PC-3 (cell line): ENCODE results near the gene SLC35D1. TPM values are rescaled to one million over a fixed set of nuclear protein-coding genes. Genes with fewer than 3 reads are reported as not detected.

Experiments used
- ATAC-seq: fragments of 200-7000 bp; cut with Tn5 transposase; 2 replicates; pipeline ENCODE4 v1.9.1; 2020; ENCODE audit warnings: mild to moderate bottlenecking, moderate library complexity
- BruUV-seq: library from RNA; stranded (reverse); fragments of 400-500 nt; replicated peaks from 2 replicates; lab custom pipeline; 2021; lab: Mats Ljungman, UMichigan
- CTCF ChIA-PET: fragments of 300-600 bp; sonication (Branson Sonifier 250); formaldehyde crosslinking; loops from one replicate; lab custom pipeline; 2022; ENCODE audit warnings: antibody characterized with exemption; lab: Charles Lee
- POLR2A ChIA-PET: fragments of 300-600 bp; sonication (Branson Sonifier 250); formaldehyde crosslinking; loops from one replicate; lab custom pipeline; 2022; ENCODE audit warnings: antibody characterized with exemption; ENCODE audit not compliant: unreplicated experiment; lab: Charles Lee
- DNase-seq: peaks from one replicate; pipeline ENCODE4 v3.0.0-alpha.2; 2015
- H2AFZ ChIP-seq: fragments of 300-600 bp; sonication (generic); 2 replicates; pipeline ENCODE4 v1.6.0; 2016; ENCODE audit warnings: antibody characterized with exemption, low read length
- H3F3A ChIP-seq: fragments of 300-600 bp; sonication (generic); one replicate; pipeline ENCODE4 v1.6.0; 2017; ENCODE audit warnings: antibody characterized with exemption, low read length, control low read depth, mild to moderate bottlenecking; ENCODE audit not compliant: unreplicated experiment
- H3K27ac ChIP-seq: fragments of 300-600 bp; sonication (generic); 2 replicates; pipeline ENCODE4 v1.5.1; 2016; ENCODE audit warnings: mild to moderate bottlenecking, low read length
- H3K27me3 ChIP-seq: fragments of 300-600 bp; sonication (generic); 2 replicates; pipeline ENCODE4 v1.6.1; 2016; ENCODE audit warnings: low read length, mixed read lengths
- H3K36me3 ChIP-seq: fragments of 300-600 bp; sonication (generic); 2 replicates; pipeline ENCODE4 v1.6.1; 2016; ENCODE audit warnings: low read depth, mixed run types, low read length, mixed read lengths
- H3K4me1 ChIP-seq: fragments of 300-600 bp; sonication (generic); 2 replicates; pipeline ENCODE4 v1.5.1; 2016; ENCODE audit warnings: low read length; ENCODE audit not compliant: insufficient read depth
- H3K4me2 ChIP-seq: fragments of 300-600 bp; sonication (generic); 2 replicates; pipeline ENCODE4 v1.6.0; 2016; ENCODE audit warnings: low read length
- H3K4me3 ChIP-seq: fragments of 300-600 bp; sonication (generic); 2 replicates; pipeline ENCODE4 v1.5.1; 2016; ENCODE audit warnings: mild to moderate bottlenecking, low read length, mixed read lengths
- H3K79me2 ChIP-seq: fragments of 300-600 bp; sonication (generic); 2 replicates; pipeline ENCODE4 v1.6.1; 2017; ENCODE audit warnings: low read length, mixed read lengths
- H3K9ac ChIP-seq: fragments of 300-600 bp; sonication (generic); 2 replicates; pipeline ENCODE4 v1.6.0; 2016; ENCODE audit warnings: mild to moderate bottlenecking, low read length
- H3K9me2 ChIP-seq: fragments of 300-600 bp; sonication (generic); replicated peaks from 2 replicates; pipeline ENCODE4 v1.6.1; 2016; ENCODE audit warnings: mixed run types, low read length, mixed read lengths
- H3K9me3 ChIP-seq: fragments of 300-600 bp; sonication (generic); 2 replicates; pipeline ENCODE4 v1.6.1; 2016; ENCODE audit warnings: low read length, mixed read lengths
- H4K20me1 ChIP-seq: fragments of 300-600 bp; sonication (generic); 2 replicates; pipeline ENCODE4 v1.6.1; 2016; ENCODE audit warnings: low read length, mixed read lengths
- CTCF ChIP-seq: fragments of 300-600 bp; sonication (generic); conservative IDR thresholded peaks from 2 replicates; pipeline ENCODE4 v1.5.1; 2017; ENCODE audit warnings: antibody characterized with exemption, low read depth, mild to moderate bottlenecking, low read length
- EZH2 ChIP-seq: fragments of 300-600 bp; sonication (generic); IDR thresholded peaks from one replicate; pipeline ENCODE4 v1.6.1; 2017; ENCODE audit warnings: antibody characterized with exemption, mild to moderate bottlenecking, low read length; ENCODE audit not compliant: unreplicated experiment
- EZH2phosphoT487 ChIP-seq: fragments of 300-600 bp; sonication (generic); IDR thresholded peaks from 2 replicates; pipeline ENCODE4 v1.6.1; 2018; ENCODE audit warnings: mild to moderate bottlenecking, antibody characterized with exemption, low read length, borderline replicate concordance
- intact Hi-C: fragments of 100-400 bp; cut with micrococcal nuclease; formaldehyde crosslinking; loops from 2 replicates; pipeline ENCODE4 v1.9.0; 2023
- total RNA-seq: library from RNA; depleted of rRNA; stranded (reverse); fragments of >200 nt; gene quantifications from 2 replicates; pipeline ENCODE4 v1.2.3, GENCODE V29; 2014

Gene SLC35D1
- total RNA-seq, 1 experiment from 2014 or later, result 6.1 TPM

DNA sequence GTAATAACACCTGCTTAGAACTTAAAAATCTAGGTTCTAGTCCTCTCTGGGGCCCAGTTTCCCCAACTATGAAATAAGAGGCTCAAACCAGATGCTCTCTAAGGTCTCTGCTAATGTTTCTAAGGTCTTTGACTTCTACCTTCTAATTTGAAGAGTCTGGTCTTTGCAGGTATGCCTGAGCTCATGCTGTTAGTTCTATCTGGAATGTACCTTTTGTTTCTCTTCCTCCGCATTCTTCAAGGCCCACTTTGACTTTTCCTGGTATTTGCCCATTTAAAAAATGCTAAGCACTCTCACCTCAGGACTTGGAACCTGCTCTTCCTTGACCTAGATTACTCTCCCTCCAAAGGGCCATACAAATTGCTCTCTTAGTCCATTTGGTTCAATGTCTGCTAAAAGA lies 13.5 kb downstream of the SLC35D1 start:
- no peak for TF ChIP-seq CTCF
- no peak for TF ChIP-seq EZH2phosphoT487
- TF ChIP-seq EZH2, result no peak
- ChIA-PET CTCF (no interaction called here), POLR2A (no interaction called here)
- Histone ChIP-seq H3K27ac (no peak overlapping the region), H3K4me3 (no peak overlapping the region), H3F3A (no peaks in the 10 kb centered on the region), H4K20me1 (no peaks in the 10 kb centered on the region), H3K79me2 (no peaks in the 10 kb centered on the region), H3K9me3 (no peaks in the 10 kb centered on the region), H3K9me2 (no peaks in the 10 kb centered on the region), H2AFZ (no peak overlapping the region), H3K27me3 (no peaks in the 10 kb centered on the region), H3K4me2 (no peak overlapping the region), H3K36me3 (peaks cover 23% of the 10 kb centered on the region), H3K4me1 (no peaks in the 10 kb centered on the region), H3K9ac (no peak overlapping the region)
- ATAC-seq, result no peak
- no peak for DNase-seq
- no TSS peak for BruUV-seq
- intact Hi-C loops, result no loop called here

DNA sequence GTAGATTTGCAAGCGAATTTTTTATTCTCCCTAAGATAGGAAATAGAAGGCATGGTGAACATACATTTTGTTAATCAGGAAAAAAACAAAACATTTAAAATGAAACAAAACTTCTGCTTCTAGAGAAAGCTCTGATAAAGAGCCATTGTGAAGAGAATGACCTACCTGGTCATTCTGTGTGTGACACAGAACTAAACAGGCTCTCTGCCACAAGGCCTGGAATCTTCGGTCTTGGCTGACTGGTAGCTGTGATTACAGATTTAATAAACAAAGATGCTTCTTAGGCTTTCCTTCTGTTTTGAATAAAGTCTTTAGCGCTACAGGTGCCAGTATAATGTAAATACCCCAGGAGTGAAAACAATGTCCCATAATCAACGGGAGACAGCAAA lies 22.1 kb downstream of the SLC35D1 start:
- intact Hi-C loops, result no loop called here
- Histone ChIP-seq H3F3A (no peaks in the 10 kb centered on the region), H2AFZ (no peak overlapping the region), H3K4me2 (no peak overlapping the region), H4K20me1 (no peaks in the 10 kb centered on the region), H3K36me3 (peaks cover 11% of the 10 kb centered on the region; the same call in 1 of the 2 replicates), H3K27me3 (no peaks in the 10 kb centered on the region), H3K9me3 (no peaks in the 10 kb centered on the region), H3K4me1 (no peaks in the 10 kb centered on the region), H3K79me2 (no peaks in the 10 kb centered on the region), H3K4me3 (no peak overlapping the region), H3K27ac (no peak overlapping the region), H3K9me2 (no peaks in the 10 kb centered on the region), H3K9ac (no peak overlapping the region)
- CTCF ChIA-PET, result no interaction called here
- BruUV-seq, result no TSS peak
- TF ChIP-seq CTCF (no peak), EZH2 (no peak), EZH2phosphoT487 (no peak)
- POLR2A ChIA-PET, result no interaction called here
- ATAC-seq (no peak), DNase-seq (no peak)

DNA sequence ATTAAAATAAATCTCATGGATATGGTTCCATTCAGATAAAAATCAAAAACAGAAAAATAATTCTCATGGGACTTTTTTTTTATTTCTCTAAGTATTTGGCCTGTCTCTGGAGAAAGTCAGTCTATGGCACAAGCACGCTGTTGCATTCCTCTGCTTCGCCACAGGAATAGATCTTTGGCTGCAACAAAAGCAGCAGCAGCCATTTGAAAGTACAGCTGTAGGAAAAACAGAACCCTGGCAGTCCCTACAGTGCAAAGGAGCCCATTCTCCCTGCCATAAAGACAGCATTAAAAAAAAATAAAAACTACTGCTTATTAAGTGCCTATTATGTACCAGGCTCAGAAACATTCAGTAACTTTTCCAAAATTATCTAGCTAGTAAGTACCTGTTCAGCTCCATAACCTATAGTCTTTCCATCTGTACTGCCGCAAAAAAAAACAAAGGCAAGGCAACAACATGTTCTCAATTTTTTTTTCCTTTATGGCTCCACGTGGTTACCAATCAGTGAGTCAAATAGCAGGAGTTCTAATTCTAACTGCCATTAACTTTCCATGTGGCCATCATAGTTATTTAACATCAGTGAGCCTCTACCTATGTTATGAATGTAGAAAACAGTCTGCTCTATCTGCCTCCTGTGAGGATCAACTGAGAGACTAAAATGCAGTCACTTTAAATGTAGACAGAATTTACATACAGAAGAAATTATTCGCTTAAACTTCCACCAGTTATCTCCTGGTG lies 22.7 kb downstream of the SLC35D1 start:
- intact Hi-C loops, result no loop called here
- POLR2A ChIA-PET, result no interaction called here
- Histone ChIP-seq H3K79me2 (no peaks in the 10 kb centered on the region), H3F3A (no peaks in the 10 kb centered on the region), H4K20me1 (no peaks in the 10 kb centered on the region), H3K9me2 (no peaks in the 10 kb centered on the region), H3K4me3 (no peak overlapping the region), H3K27me3 (no peaks in the 10 kb centered on the region), H3K9ac (no peak overlapping the region), H2AFZ (no peak overlapping the region), H3K4me2 (no peak overlapping the region), H3K4me1 (no peaks in the 10 kb centered on the region), H3K36me3 (0 out of 2 replicates have a peak, but pooled peaks cover 6% of the 10 kb centered on the region), H3K27ac (no peak overlapping the region), H3K9me3 (no peaks in the 10 kb centered on the region)
- DNase-seq (no peak), ATAC-seq (no peak)
- CTCF ChIA-PET, result no interaction called here
- TF ChIP-seq EZH2phosphoT487 (no peak), EZH2 (no peak), CTCF (no peak)
- BruUV-seq, result no TSS peak
